Embryonic facial prominence (tissue), 1 donor: ENCODE measurements around the gene MORN1.

Source experiments
- DNase-seq: peaks from one replicate; pipeline ENCODE4 v3.0.0-alpha.2; 2016; ENCODE audit errors: extremely low spot score

Gene MORN1

GRCh38 chr1:2374252-2375155, 16.9 kb downstream of the MORN1 start:
- DNase-seq = no peak

GRCh38 chr1:2373551-2374251, 17.7 kb downstream of the MORN1 start:
- no peak for DNase-seq

GRCh38 chr1:2372551-2373490, 18.5 kb downstream of the MORN1 start:
- DNase-seq = no peak

GRCh38 chr1:2368053-2368744, 23.2 kb downstream of the MORN1 start:
- DNase-seq = no peak

- no peak for DNase-seq
Measured at GRCh38 chr1:2363847-2364513, 27.4 kb downstream of the MORN1 start.

GRCh38 chr1:2360588-2361364, 30.6 kb downstream of the MORN1 start:
- DNase-seq = no peak

GRCh38 chr1:2358651-2359640, 32.4 kb downstream of the MORN1 start:
- no peak for DNase-seq

- no peak for DNase-seq
Measured at GRCh38 chr1:2358072-2358471, 33.3 kb downstream of the MORN1 start.

GRCh38 chr1:2356911-2357845, 34.2 kb downstream of the MORN1 start:
- DNase-seq = no peak

- DNase-seq = no peak
Measured at GRCh38 chr1:2356401-2356800, 35.0 kb downstream of the MORN1 start.

GRCh38 chr1:2355373-2356261, 35.7 kb downstream of the MORN1 start:
- DNase-seq = no peak

GRCh38 chr1:2354511-2355372, 36.6 kb downstream of the MORN1 start:
- DNase-seq = peak; percentile 45

- no peak for DNase-seq
Measured at GRCh38 chr1:2353551-2354438, 37.6 kb downstream of the MORN1 start.

- DNase-seq = no peak
Measured at GRCh38 chr1:2352897-2353550, 38.3 kb downstream of the MORN1 start.
